ENCODE data around the gene HNRNPH3.
"Not testable (repeated sequence)": the region's sequence is repeated elsewhere in the genome, so short reads cannot be mapped to it uniquely, and the experiment has no call there.

Gene HNRNPH3

GRCh38 chr10:68331455-68332258 is at the start of gene HNRNPH3:
Gene HNRNPH3 (plus strand): TSS chr10:68332064. CDS start chr10:68337222, 5,158 bp downstream.
- DNase-seq (ENCODE audit: low read depth in 2 of 2): peak; percentile 97

- DNase-seq (ENCODE audit: low read depth in 2 of 2): no peak
These were observed 47.5 kb upstream of the HNRNPH3 start for GRCh38 chr10:68284062-68285001.

- DNase-seq (ENCODE audit: low read depth in 2 of 2): no peak
These were observed 43.1 kb upstream of the HNRNPH3 start for GRCh38 chr10:68288717-68289116.

GRCh38 chr10:68290736-68291135 is 41.1 kb upstream of the HNRNPH3 start:
- DNase-seq (ENCODE audit: low read depth in 2 of 2): no peak

- DNase-seq (ENCODE audit: low read depth in 2 of 2): no peak
These were observed 34.8 kb upstream of the HNRNPH3 start for GRCh38 chr10:68296843-68297663.

- DNase-seq (ENCODE audit: low read depth in 2 of 2): no peak
These were observed 30.6 kb upstream of the HNRNPH3 start for GRCh38 chr10:68301301-68301700.

- DNase-seq (ENCODE audit: low read depth in 2 of 2): no peak
These were observed 29.9 kb upstream of the HNRNPH3 start for GRCh38 chr10:68301790-68302502.

GRCh38 chr10:68302503-68302823 is 29.4 kb upstream of the HNRNPH3 start:
- no peak for DNase-seq (ENCODE audit: low read depth in 2 of 2)

- DNase-seq (ENCODE audit: low read depth in 2 of 2): no peak
These were observed 29.0 kb upstream of the HNRNPH3 start for GRCh38 chr10:68302871-68303270.

GRCh38 chr10:68303849-68304412 is 27.9 kb upstream of the HNRNPH3 start:
- DNase-seq (ENCODE audit: low read depth in 2 of 2): no peak

GRCh38 chr10:68305854-68306253 is 26.0 kb upstream of the HNRNPH3 start:
- no peak for DNase-seq (ENCODE audit: low read depth in 2 of 2)

GRCh38 chr10:68310531-68310930 is 21.3 kb upstream of the HNRNPH3 start:
- no peak for DNase-seq (ENCODE audit: low read depth in 2 of 2)

- DNase-seq (ENCODE audit: low read depth in 2 of 2): not testable (repeated sequence)
These were observed 16.9 kb upstream of the HNRNPH3 start for GRCh38 chr10:68314930-68315329.

- DNase-seq (ENCODE audit: low read depth in 2 of 2): no peak
These were observed 16.3 kb upstream of the HNRNPH3 start for GRCh38 chr10:68315582-68315981.

- no peak for DNase-seq (ENCODE audit: low read depth in 2 of 2)
These were observed 13.4 kb upstream of the HNRNPH3 start for GRCh38 chr10:68318331-68319059.

GRCh38 chr10:68324396-68324795 is 7.5 kb upstream of the HNRNPH3 start:
- DNase-seq (ENCODE audit: low read depth in 2 of 2): not testable (repeated sequence)

GRCh38 chr10:68327889-68328786 is 3.7 kb upstream of the HNRNPH3 start:
- no peak for DNase-seq (ENCODE audit: low read depth in 2 of 2)

- no peak for DNase-seq (ENCODE audit: low read depth in 2 of 2)
These were observed 2.4 kb upstream of the HNRNPH3 start for GRCh38 chr10:68329506-68329861.

- no peak for DNase-seq (ENCODE audit: low read depth in 2 of 2)
These were observed 911 bp upstream of the HNRNPH3 start for GRCh38 chr10:68330852-68331454.
